OCI-LY7 (cell line): Measurements from ENCODE around the gene GJB4. TPM values are rescaled to one million over a fixed set of nuclear protein-coding genes. Genes with fewer than 3 reads are reported as not detected.
"Not testable (repeated sequence)": the region's sequence is repeated elsewhere in the genome, so short reads cannot be mapped to it uniquely, and the experiment has no call there.

Source experiments
- BruUV-seq: library from RNA; stranded (reverse); fragments of 400-500 nt; replicated peaks from 2 replicates; lab custom pipeline; 2021; lab: Mats Ljungman, UMichigan
- CTCF ChIA-PET: fragments of 300-600 bp; sonication (Branson Sonifier 250); formaldehyde crosslinking; loops from one replicate; lab custom pipeline; 2022; ENCODE audit warnings: antibody characterized with exemption; ENCODE audit not compliant: unreplicated experiment; lab: Charles Lee
- POLR2A ChIA-PET: fragments of 300-600 bp; sonication (Branson Sonifier 250); formaldehyde crosslinking; loops from one replicate; lab custom pipeline; 2022; ENCODE audit warnings: antibody characterized with exemption; lab: Charles Lee
- DNase-seq: peaks from one replicate; pipeline ENCODE4 v3.0.0-alpha.2; 2015; ENCODE audit warnings: low spot score
- H2AFZ ChIP-seq: fragments of 200-600 bp; sonication (generic), shearing (Covaris generic); 2 replicates; pipeline ENCODE4 v1.6.1; 2014; ENCODE audit warnings: mild to moderate bottlenecking, antibody characterized with exemption, low read length, moderate library complexity
- H3K27ac ChIP-seq: fragments of 200-600 bp; sonication (generic); 2 replicates; pipeline ENCODE4 v1.5.1; 2014; ENCODE audit warnings: mixed run types, low read depth, mild to moderate bottlenecking, moderate library complexity, low read length, inconsistent platforms; ENCODE audit not compliant: poor library complexity, severe bottlenecking
- H3K36me3 ChIP-seq: fragments of 200-600 bp; sonication (generic); 2 replicates; pipeline ENCODE4 v1.6.1; 2014; ENCODE audit warnings: mild to moderate bottlenecking, antibody characterized with exemption, low read length, moderate library complexity, mixed read lengths; ENCODE audit not compliant: insufficient read depth
- H3K4me1 ChIP-seq: fragments of 200-600 bp; sonication (generic); 2 replicates; pipeline ENCODE4 v1.5.1; 2014; ENCODE audit warnings: mild to moderate bottlenecking, low read length; ENCODE audit not compliant: insufficient read depth, poor library complexity, severe bottlenecking
- H3K4me2 ChIP-seq: fragments of 200-600 bp; sonication (generic); 2 replicates; pipeline ENCODE4 v1.6.1; 2014; ENCODE audit warnings: mild to moderate bottlenecking, low read length
- H3K4me3 ChIP-seq: fragments of 200-600 bp; sonication (generic); 2 replicates; pipeline ENCODE4 v1.5.1; 2014; ENCODE audit warnings: mild to moderate bottlenecking, low read depth, low read length; ENCODE audit not compliant: poor library complexity, severe bottlenecking
- H3K79me2 ChIP-seq: fragments of 200-600 bp; sonication (generic); 2 replicates; pipeline ENCODE4 v1.6.1; 2016; ENCODE audit warnings: low read depth, mild to moderate bottlenecking, low read length, moderate library complexity, mixed read lengths; ENCODE audit not compliant: insufficient read depth
- H3K9me2 ChIP-seq: fragments of 200-600 bp; sonication (generic); 2 replicates; pipeline ENCODE4 v1.6.1; 2016; ENCODE audit warnings: mild to moderate bottlenecking, low read length, mixed read lengths; ENCODE audit not compliant: insufficient read depth
- H3K9me3 ChIP-seq: fragments of 200-600 bp; sonication (generic); 2 replicates; pipeline ENCODE4 v1.6.1; 2014; ENCODE audit warnings: mild to moderate bottlenecking, mixed run types, low read length, mixed read lengths
- H4K20me1 ChIP-seq: fragments of 200-600 bp; sonication (generic); 2 replicates; pipeline ENCODE4 v1.6.1; 2014; ENCODE audit warnings: mild to moderate bottlenecking, antibody characterized with exemption, low read length, moderate library complexity, mixed read lengths; ENCODE audit not compliant: insufficient read depth
- EZH2phosphoT487 ChIP-seq: fragments of 200-600 bp; sonication (generic); IDR thresholded peaks from 2 replicates; pipeline ENCODE4 v1.6.1; 2018; ENCODE audit warnings: low read depth, borderline replicate concordance, mild to moderate bottlenecking, mixed run types, antibody characterized with exemption, low read length, moderate library complexity, mixed read lengths
- intact Hi-C: fragments of 100-400 bp; cut with micrococcal nuclease; formaldehyde crosslinking; loops from one replicate; pipeline ENCODE4 v1.10.0; 2022; ENCODE audit not compliant: unreplicated experiment
- total RNA-seq, 2 experiments: library from RNA; depleted of rRNA in 1 of 2; stranded (reverse); fragments of >200 nt in 1 of 2; shearing (Covaris generic) in 1 of 2; gene quantifications; 2 replicates each; pipeline ENCODE4 v1.2.3, GENCODE V29; 2014 to 2022
- TF ChIP-seq, protein P1 (sequence below): fragments of 200-600 bp; sonication (generic); conservative IDR thresholded peaks from 2 replicates; pipeline ENCODE4 v1.5.1; 2014; ENCODE audit warnings: mild to moderate bottlenecking, antibody characterized with exemption, low read length, moderate library complexity, mixed read lengths

The GJB4 gene
- total RNA-seq, 2 experiments from 2014 or later, result not detected

DNA sequence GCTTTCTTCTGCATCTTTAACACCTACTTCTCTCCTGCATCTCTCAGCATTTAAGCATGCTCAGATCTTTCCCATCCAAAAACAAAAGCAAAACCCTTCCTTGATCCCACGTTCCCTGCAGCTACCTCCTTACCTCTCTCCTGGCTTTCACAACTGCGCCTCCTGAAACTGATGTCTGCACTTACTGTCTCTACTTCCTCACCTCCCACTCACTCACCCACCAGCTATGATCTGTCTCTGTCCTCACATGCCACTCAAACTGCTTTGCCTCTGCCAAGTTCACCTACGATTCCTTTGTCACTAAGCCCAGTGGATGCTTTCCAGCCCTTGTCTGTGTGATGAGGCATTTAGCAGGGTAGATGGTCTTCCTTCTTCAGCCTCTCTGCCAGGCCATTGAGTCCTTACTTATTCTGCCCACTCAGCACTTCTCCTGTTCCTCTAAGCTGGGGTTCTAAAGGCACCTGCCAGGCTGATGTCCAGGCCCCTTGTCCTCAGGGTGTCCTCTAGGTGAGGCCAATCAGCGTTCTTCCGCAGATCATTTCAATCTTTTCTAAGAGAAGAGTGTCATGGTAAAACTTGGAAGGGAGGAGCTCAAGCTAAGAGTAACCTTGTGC is 11.5 kb downstream of the GJB4 start:
- Histone ChIP-seq H3K9me2 (no peaks in the 10 kb centered on the region), H3K36me3 (no peaks in the 10 kb centered on the region), H3K4me2 (no peak overlapping the region), H3K4me1 (no peaks in the 10 kb centered on the region), H3K27ac (no peak overlapping the region), H3K79me2 (no peaks in the 10 kb centered on the region), H3K9me3 (no peaks in the 10 kb centered on the region), H2AFZ (no peak overlapping the region), H4K20me1 (no peaks in the 10 kb centered on the region), H3K4me3 (no peak overlapping the region)
- no TSS peak for BruUV-seq
- ChIA-PET POLR2A (no interaction called here), CTCF (no interaction called here)
- TF ChIP-seq EZH2phosphoT487, result no peak
- TF ChIP-seq, protein P1, sequence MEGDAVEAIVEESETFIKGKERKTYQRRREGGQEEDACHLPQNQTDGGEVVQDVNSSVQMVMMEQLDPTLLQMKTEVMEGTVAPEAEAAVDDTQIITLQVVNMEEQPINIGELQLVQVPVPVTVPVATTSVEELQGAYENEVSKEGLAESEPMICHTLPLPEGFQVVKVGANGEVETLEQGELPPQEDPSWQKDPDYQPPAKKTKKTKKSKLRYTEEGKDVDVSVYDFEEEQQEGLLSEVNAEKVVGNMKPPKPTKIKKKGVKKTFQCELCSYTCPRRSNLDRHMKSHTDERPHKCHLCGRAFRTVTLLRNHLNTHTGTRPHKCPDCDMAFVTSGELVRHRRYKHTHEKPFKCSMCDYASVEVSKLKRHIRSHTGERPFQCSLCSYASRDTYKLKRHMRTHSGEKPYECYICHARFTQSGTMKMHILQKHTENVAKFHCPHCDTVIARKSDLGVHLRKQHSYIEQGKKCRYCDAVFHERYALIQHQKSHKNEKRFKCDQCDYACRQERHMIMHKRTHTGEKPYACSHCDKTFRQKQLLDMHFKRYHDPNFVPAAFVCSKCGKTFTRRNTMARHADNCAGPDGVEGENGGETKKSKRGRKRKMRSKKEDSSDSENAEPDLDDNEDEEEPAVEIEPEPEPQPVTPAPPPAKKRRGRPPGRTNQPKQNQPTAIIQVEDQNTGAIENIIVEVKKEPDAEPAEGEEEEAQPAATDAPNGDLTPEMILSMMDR, result no peak
- DNase-seq, result no peak
- intact Hi-C loops, result no loop called here

DNA sequence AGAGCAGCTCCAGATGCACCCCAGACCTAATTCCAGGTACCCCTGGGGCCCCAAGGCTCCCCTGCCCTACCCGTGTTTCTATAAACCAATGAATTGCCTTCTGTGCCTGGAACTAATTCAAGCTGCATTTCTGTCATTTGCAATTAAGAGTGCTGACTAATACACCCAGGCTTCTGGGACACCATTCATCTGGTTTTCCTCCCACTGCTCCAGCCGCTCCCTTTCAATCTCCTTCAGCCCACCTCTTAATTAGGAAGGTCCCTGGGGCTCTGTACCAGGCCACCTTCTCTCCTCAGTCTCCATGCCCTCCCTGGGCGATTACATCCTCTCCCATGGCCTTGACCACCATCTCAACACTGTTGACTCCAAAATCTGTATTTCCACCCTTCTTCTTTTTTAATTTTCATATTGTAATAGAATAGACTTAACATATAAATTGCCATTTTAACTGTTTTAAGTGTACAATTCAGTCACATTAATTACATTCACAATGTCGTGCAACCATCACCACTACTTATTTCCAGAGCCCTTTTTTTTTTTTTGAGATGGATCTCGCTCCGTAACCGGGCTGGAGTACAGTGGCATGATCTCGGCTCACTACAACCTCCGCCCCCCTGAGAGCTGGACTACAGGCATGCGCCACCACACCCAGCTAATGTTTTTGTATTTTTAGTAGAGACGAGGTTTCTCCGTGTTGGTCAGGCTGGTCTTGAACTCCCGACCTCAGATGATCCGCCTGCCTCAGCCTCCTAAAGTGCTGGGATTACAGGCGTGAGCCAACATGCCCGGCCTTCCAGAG is 12.2 kb downstream of the GJB4 start:
- no TSS peak for BruUV-seq
- TF ChIP-seq, protein P1, result no peak
- no peak for TF ChIP-seq EZH2phosphoT487
- Histone ChIP-seq H3K4me2 (no peak overlapping the region), H2AFZ (no peak overlapping the region), H3K9me3 (no peaks in the 10 kb centered on the region), H3K27ac (no peak overlapping the region), H3K79me2 (no peaks in the 10 kb centered on the region), H3K36me3 (no peaks in the 10 kb centered on the region), H3K4me3 (no peak overlapping the region), H4K20me1 (no peaks in the 10 kb centered on the region), H3K9me2 (no peaks in the 10 kb centered on the region), H3K4me1 (no peaks in the 10 kb centered on the region)
- DNase-seq, result no peak
- intact Hi-C loops, result no loop called here
- CTCF ChIA-PET, result no interaction called here
- POLR2A ChIA-PET, result no interaction called here

DNA sequence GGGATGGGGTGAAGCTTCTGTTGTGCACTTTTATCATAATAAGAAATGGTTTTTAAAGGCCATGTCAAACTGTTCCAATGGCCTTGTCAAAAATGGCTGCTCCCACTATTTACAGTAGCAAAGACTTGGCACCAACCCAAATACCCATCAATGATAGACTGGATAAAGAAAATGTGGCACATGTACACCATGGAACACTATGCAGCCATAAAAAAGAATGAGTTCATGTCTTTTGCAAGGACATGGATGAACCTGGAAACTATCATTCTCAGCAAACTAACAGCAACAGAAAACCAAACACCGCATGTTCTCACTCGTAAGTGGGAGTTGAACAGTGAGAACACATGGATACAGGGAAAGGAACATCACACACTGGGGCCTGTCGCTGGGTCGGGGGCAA is 13.6 kb downstream of the GJB4 start:
- H3K79me2 ChIP-seq, H3K4me1 ChIP-seq, intact Hi-C loops, H3K27ac ChIP-seq, H2AFZ ChIP-seq, BruUV-seq, H3K4me2 ChIP-seq, H3K9me3 ChIP-seq, H3K9me2 ChIP-seq, H4K20me1 ChIP-seq, H3K36me3 ChIP-seq, H3K4me3 ChIP-seq, DNase-seq, CTCF ChIA-PET: not testable (repeated sequence)
- POLR2A ChIA-PET, result interaction anchor here (1.1 kb wide), 1 partner anchor 79 kb away, joined by 3 read pairs; no protein-coding TSS in a partner anchor
